A673 (cell line): ENCODE measurements around the gene NXPH3.

Experiments used
- CTCF ChIP-seq: fragments of 300-800, 200-600 bp; sonication (generic); conservative IDR thresholded peaks from 2 replicates; pipeline ENCODE4 v1.5.1; 2017; ENCODE audit warnings: low read depth, mild to moderate bottlenecking, antibody characterized with exemption, low read length, moderate library complexity, mixed read lengths
- EZH2 ChIP-seq: fragments of 200-600 bp; sonication (generic); IDR thresholded peaks from 2 replicates; pipeline ENCODE4 v1.6.1; 2017; ENCODE audit warnings: borderline replicate concordance, low read depth, mild to moderate bottlenecking, mixed read lengths, antibody characterized with exemption, low read length; ENCODE audit not compliant: poor library complexity, severe bottlenecking

- TF ChIP-seq CTCF (no peak), EZH2 (no peak)
These were observed 8.2 kb downstream of the NXPH3 start for GRCh38 chr17:49583889-49584288.
